IMR-90 (cell line): ENCODE measurements around the gene NUP88. TPM values are rescaled to one million over a fixed set of nuclear protein-coding genes. Genes with fewer than 3 reads are reported as not detected.

Experiments used
- ATAC-seq: fragments of 200-7000 bp; cut with Tn5 transposase; 2 replicates; pipeline ENCODE4 v1.9.1; 2020; ENCODE audit warnings: low read depth, mild to moderate bottlenecking, moderate library complexity
- BruUV-seq: library from RNA; stranded (reverse); fragments of 400-500 nt; replicated peaks from 2 replicates; lab custom pipeline; 2021; lab: Mats Ljungman, UMichigan
- CTCF ChIA-PET: fragments of 300-600 bp; formaldehyde crosslinking; extraction: SDS; loops from one replicate; lab custom pipeline; 2021; ENCODE audit warnings: antibody characterized with exemption; lab: Yijun Ruan, JAX
- POLR2A ChIA-PET: fragments of 300-600 bp; sonication (Branson Sonifier 250); formaldehyde crosslinking; loops from one replicate; lab custom pipeline; 2022; ENCODE audit warnings: antibody characterized with exemption; ENCODE audit not compliant: unreplicated experiment; lab: Charles Lee
- DNase-seq: peaks from one replicate; pipeline ENCODE4 v3.0.0; 2013
- H2AFZ ChIP-seq: replicated peaks from 2 replicates; pipeline ENCODE3; 2013; ENCODE audit warnings: low read length, mild to moderate bottlenecking; ENCODE audit not compliant: poor library complexity
- H2AK5ac ChIP-seq: 2 replicates; pipeline ENCODE4 v1.6.1; 2013; ENCODE audit warnings: low read depth, low read length, inconsistent platforms
- H2AK9ac ChIP-seq: replicated peaks from 2 replicates; pipeline ENCODE3; 2013; ENCODE audit warnings: mild to moderate bottlenecking, low read depth, low read length, moderate library complexity; ENCODE audit not compliant: poor library complexity
- H2BK120ac ChIP-seq: 2 replicates; pipeline ENCODE4 v1.6.1; 2013; ENCODE audit warnings: low read depth, low read length, inconsistent platforms
- H2BK15ac ChIP-seq: 3 replicates; pipeline ENCODE4 v1.6.1; 2013; ENCODE audit warnings: low read depth, low read length, inconsistent platforms
- H2BK20ac ChIP-seq: 2 replicates; pipeline ENCODE4 v1.6.1; 2013; ENCODE audit warnings: low read depth, mild to moderate bottlenecking, inconsistent platforms, low read length, moderate library complexity
- H2BK5ac ChIP-seq: 2 replicates; pipeline ENCODE4 v1.6.1; 2013; ENCODE audit warnings: mild to moderate bottlenecking, low read depth, low read length, inconsistent platforms; ENCODE audit not compliant: poor library complexity, severe bottlenecking
- H3K14ac ChIP-seq: replicated peaks from 2 replicates; pipeline ENCODE4 v1.6.1; 2013; ENCODE audit warnings: low read depth, low read length, inconsistent platforms
- H3K18ac ChIP-seq: 2 replicates; pipeline ENCODE4 v1.6.1; 2013; ENCODE audit warnings: low read depth, low read length, control low read depth
- H3K23ac ChIP-seq: 2 replicates; pipeline ENCODE4 v1.6.1; 2013; ENCODE audit warnings: low read depth, low read length, inconsistent platforms
- H3K27ac ChIP-seq: 2 replicates; pipeline ENCODE4 v1.5.1; 2013; ENCODE audit warnings: mild to moderate bottlenecking, control low read depth, low read length; ENCODE audit not compliant: insufficient read depth
- H3K27me3 ChIP-seq: 2 replicates; pipeline ENCODE4 v1.6.1; 2013; ENCODE audit warnings: low read length; ENCODE audit not compliant: control insufficient read depth, insufficient read depth
- H3K36me3 ChIP-seq: 2 replicates; pipeline ENCODE4 v1.6.1; 2013; ENCODE audit warnings: low read length, mixed read lengths; ENCODE audit not compliant: control insufficient read depth, insufficient read depth
- H3K4ac ChIP-seq: 2 replicates; pipeline ENCODE4 v1.6.1; 2013; ENCODE audit warnings: low read depth, low read length, inconsistent platforms
- H3K4me1 ChIP-seq: 2 replicates; pipeline ENCODE4 v1.6.1; 2013; ENCODE audit warnings: low read length, mixed read lengths; ENCODE audit not compliant: control insufficient read depth, insufficient read depth
- H3K4me2 ChIP-seq: 2 replicates; pipeline ENCODE4 v1.6.1; 2013; ENCODE audit warnings: low read depth, mild to moderate bottlenecking, control low read depth, low read length, moderate library complexity
- H3K4me3 ChIP-seq: 2 replicates; pipeline ENCODE4 v1.5.1; 2013; ENCODE audit warnings: low read depth, mild to moderate bottlenecking, control low read depth, low read length, moderate library complexity; ENCODE audit not compliant: insufficient read depth
- H3K56ac ChIP-seq: 2 replicates; pipeline ENCODE4 v1.6.1; 2013; ENCODE audit warnings: low read length, inconsistent platforms; ENCODE audit not compliant: insufficient read depth; ENCODE audit errors: extremely low read depth
- H3K79me1 ChIP-seq, 2 experiments: 2 replicates each; pipeline ENCODE4 v1.6.1; 2013; ENCODE audit warnings: low read length in 2 of 2, inconsistent platforms in 1 of 2, low read depth in 1 of 2
- H3K9ac ChIP-seq: 2 replicates; pipeline ENCODE4 v1.6.1; 2013; ENCODE audit warnings: low read depth, low read length, control low read depth
- H3K9me1 ChIP-seq: 2 replicates; pipeline ENCODE4 v1.6.1; 2013; ENCODE audit warnings: low read length, inconsistent platforms; ENCODE audit not compliant: insufficient read depth
- H3K9me3 ChIP-seq: 2 replicates; pipeline ENCODE4 v1.6.1; 2013; ENCODE audit warnings: low read length; ENCODE audit not compliant: control insufficient read depth, insufficient read depth
- H4K20me1 ChIP-seq: 2 replicates; pipeline ENCODE4 v1.6.1; 2013; ENCODE audit warnings: low read length, inconsistent platforms; ENCODE audit not compliant: insufficient read depth
- H4K5ac ChIP-seq: 2 replicates; pipeline ENCODE4 v1.6.1; 2013; ENCODE audit warnings: mild to moderate bottlenecking, low read depth, low read length, control low read depth
- H4K8ac ChIP-seq, 2 experiments: 2 replicates each; pipeline ENCODE4 v1.6.1; 2013; ENCODE audit warnings: low read depth in 2 of 2, low read length in 2 of 2, control low read depth in 1 of 2, inconsistent platforms in 1 of 2
- H4K91ac ChIP-seq: 2 replicates; pipeline ENCODE4 v1.6.1; 2013; ENCODE audit warnings: low read depth, low read length, inconsistent platforms; ENCODE audit not compliant: insufficient read depth
- NFE2L2 ChIP-seq: fragments of 150-350 bp; IDR thresholded peaks from 2 replicates; pipeline ENCODE4 v1.6.1; 2016; ENCODE audit warnings: low read depth, mild to moderate bottlenecking, low read length
- RCOR1 ChIP-seq: IDR thresholded peaks from 2 replicates; pipeline ENCODE4 v1.6.1; 2012; ENCODE audit warnings: mild to moderate bottlenecking, low read length, improper control_type of control experiment; ENCODE audit not compliant: insufficient replicate concordance
- WGBS, 2 experiments: methylation state at CpG; one replicate each; pipeline versions ENCODE4 v1.1.5 to v1.1.7; 2013; ENCODE audit warnings: missing lambda C conversion rate in 2 of 2; ENCODE audit not compliant: insufficient read length in 1 of 2; ENCODE audit errors: extremely low coverage in 2 of 2; 5-methylcytosine and 5-hydroxymethylcytosine counted together
- dilution Hi-C: fragments of 300-500 bp; cut with HindIII; formaldehyde crosslinking; loops from one replicate; pipeline ENCODE4 v1.14.3; 2018; ENCODE audit warnings: low sequenced_read_pairs; ENCODE audit not compliant: unreplicated experiment
- in situ Hi-C: fragments of 300-500 bp; cut with MboI; formaldehyde crosslinking; loops from 3 replicates; pipeline ENCODE4 v1.14.3; 2019; ENCODE audit warnings: low sequenced_read_pairs, inconsistent platforms, mixed read lengths
- intact Hi-C: fragments of 100-400 bp; cut with micrococcal nuclease; formaldehyde crosslinking; loops from 2 replicates; pipeline ENCODE4 v1.10.0; 2022
- polyA plus RNA-seq, 3 experiments: library from polyadenylated mRNA; depleted of rRNA; stranded (reverse); fragments of >200 nt; gene quantifications; 2 replicates each; pipeline ENCODE4 v1.2.3, GENCODE V29; 2012; ENCODE audit warnings: low replicate concordance in 1 of 3
- total RNA-seq: library from RNA; depleted of rRNA; stranded (reverse); fragments of >200 nt; gene quantifications from 2 replicates; pipeline ENCODE4 v1.2.3, GENCODE V29; 2012

Gene NUP88
- total and polyA plus RNA-seq, 2 of the 4 experiments (the other 2 are of a cell fraction): 57.0 to 83.7 TPM

DNA sequence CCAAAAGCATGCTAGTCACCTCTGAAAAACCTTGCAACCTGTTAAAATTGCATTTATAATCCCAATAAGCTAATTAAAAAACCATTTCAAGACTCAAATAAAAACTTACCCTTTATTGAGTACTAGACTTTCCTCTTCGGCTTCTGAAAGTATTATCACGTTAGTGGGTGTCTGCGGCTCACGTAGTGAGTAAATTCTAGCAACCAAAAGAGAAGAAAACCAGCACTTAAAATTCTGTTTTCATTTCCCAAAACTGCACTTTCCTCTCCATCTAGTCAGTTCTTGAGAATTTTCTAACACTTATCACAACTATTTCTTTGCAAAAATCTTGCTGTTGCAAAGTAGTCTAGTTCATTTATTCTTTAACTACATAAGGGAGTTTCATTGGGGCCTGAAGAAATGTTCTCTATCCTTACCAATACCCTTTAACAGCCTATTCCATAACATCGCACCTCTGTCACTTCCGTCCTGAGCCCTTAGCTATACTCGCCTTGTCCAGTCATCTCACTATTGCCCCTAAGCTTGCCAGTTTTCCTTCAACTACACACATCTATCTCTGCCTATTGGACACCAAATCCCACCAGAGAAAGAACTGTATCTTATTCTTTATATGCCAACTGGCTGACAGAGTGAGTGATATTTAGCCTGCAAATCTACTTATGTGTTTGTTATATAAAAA lies 8.7 kb downstream of the NUP88 start:
- 100% methylated on average over 1 of the region's 7 CpGs; no CpG with 5 or more reads in 1 of the 2 experiments for WGBS, 2 experiments
- peaks cover 7% of the 10 kb centered on the region for H3K9me1 ChIP-seq
- H3K27ac ChIP-seq: no peak overlapping the region
- H3K27me3 ChIP-seq: no peaks in the 10 kb centered on the region
- H2BK15ac ChIP-seq: no peak overlapping the region
- no peak overlapping the region for H3K14ac ChIP-seq
- no peak overlapping the region for H2BK20ac ChIP-seq
- H2BK120ac ChIP-seq: no peak overlapping the region
- CTCF ChIA-PET: no interaction called here
- H3K23ac ChIP-seq: no peak overlapping the region
- H4K91ac ChIP-seq: no peak overlapping the region
- H4K8ac ChIP-seq: no peak overlapping the region
- H3K4me3 ChIP-seq: no peak overlapping the region
- no peak overlapping the region for H3K18ac ChIP-seq
- no peaks in the 10 kb centered on the region for H3K9me3 ChIP-seq
- no peak overlapping the region for H2AFZ ChIP-seq
- no peak overlapping the region for H2AK9ac ChIP-seq
- no peak overlapping the region for H2AK5ac ChIP-seq
- H2BK5ac ChIP-seq: no peak overlapping the region
- H4K20me1 ChIP-seq: peaks cover 14% of the 10 kb centered on the region; the same call in 1 of the 2 replicates
- no peak overlapping the region for H3K4ac ChIP-seq
- H4K5ac ChIP-seq: no peak overlapping the region
- no peak overlapping the region for H3K9ac ChIP-seq
- no peak overlapping the region for H3K4me2 ChIP-seq
- H3K56ac ChIP-seq: no peak overlapping the region
- peaks cover 6% of the 10 kb centered on the region for H3K4me1 ChIP-seq
- in situ Hi-C loops (no loop called here), intact Hi-C loops (loop anchor here (5.0 to 10.0 kb wide), 2 partner anchors 43 to 126 kb away; partner anchors contain the start of gene RABEP1), dilution Hi-C loops (no loop called here)
- H3K79me1 ChIP-seq: peaks cover 34 to 39% of the 10 kb centered on the region in 2 experiments
- DNase-seq: no peak
- peaks cover 36% of the 10 kb centered on the region for H3K36me3 ChIP-seq
- POLR2A ChIA-PET: no interaction called here
- BruUV-seq: no TSS peak
- no peak for ATAC-seq
- TF ChIP-seq NFE2L2 (no peak), RCOR1 (no peak)
